ENCODE measurements around the gene RNGTT.

The RNGTT gene

GRCh38 chr6:89007209-89008000 lies 44.0 kb upstream of the RNGTT start:
- no peak overlapping the region for H3K27ac ChIP-seq
- TF ChIP-seq ZFX (IDR thresholded peaks at IDR 0.05): no peak
- TF ChIP-seq CTCF (conservative IDR thresholded peaks at IDR 0.05): no peak

GRCh38 chr6:89002523-89002922 lies 39.1 kb upstream of the RNGTT start:
- TF ChIP-seq CTCF (conservative IDR thresholded peaks at IDR 0.05) (no peak), ZFX (IDR thresholded peaks at IDR 0.05) (no peak)
- H3K27ac ChIP-seq: no peak overlapping the region

GRCh38 chr6:88997327-88997726 lies 33.9 kb upstream of the RNGTT start:
- H3K27ac ChIP-seq: no peak overlapping the region
- TF ChIP-seq ZFX (IDR thresholded peaks at IDR 0.05) (no peak), CTCF (conservative IDR thresholded peaks at IDR 0.05) (no peak)

GRCh38 chr6:88992741-88993552 lies 29.5 kb upstream of the RNGTT start:
- H3K27ac ChIP-seq: no peak overlapping the region

GRCh38 chr6:88989215-88989614 lies 25.8 kb upstream of the RNGTT start:
- TF ChIP-seq CTCF (conservative IDR thresholded peaks at IDR 0.05) (no peak), ZFX (IDR thresholded peaks at IDR 0.05) (no peak)
- H3K27ac ChIP-seq: no peak overlapping the region

More at GRCh38 chr6:88992741-88993552, 29.5 kb upstream of the RNGTT start:
- no peak for TF ChIP-seq ZFX (IDR thresholded peaks at IDR 0.05)
- TF ChIP-seq CTCF (conservative IDR thresholded peaks at IDR 0.05): no peak

GRCh38 chr6:88987922-88988321 lies 24.5 kb upstream of the RNGTT start:
- no peak for TF ChIP-seq CTCF (conservative IDR thresholded peaks at IDR 0.05)
- H3K27ac ChIP-seq: no peak overlapping the region

- no peak overlapping the region for H3K27ac ChIP-seq
- TF ChIP-seq ZFX (IDR thresholded peaks at IDR 0.05) (no peak), CTCF (conservative IDR thresholded peaks at IDR 0.05) (no peak)
Measured at GRCh38 chr6:88985901-88986300, 22.5 kb upstream of the RNGTT start.

All from C4-2B (cell line).